PC-9 (cell line): ENCODE results near the gene HES5. TPM values are rescaled to one million over a fixed set of nuclear protein-coding genes. Genes with fewer than 3 reads are reported as not detected.

ENCODE experiments used
- BruUV-seq: library from RNA; stranded (reverse); fragments of 400-500 nt; replicated peaks from 2 replicates; lab custom pipeline; 2021; lab: Mats Ljungman, UMichigan
- CTCF ChIA-PET: fragments of 300-600 bp; sonication (Branson Sonifier 250); formaldehyde crosslinking; loops from one replicate; lab custom pipeline; 2022; ENCODE audit warnings: antibody characterized with exemption; lab: Charles Lee
- POLR2A ChIA-PET: fragments of 300-600 bp; sonication (Branson Sonifier 250); formaldehyde crosslinking; loops from one replicate; lab custom pipeline; 2022; ENCODE audit warnings: antibody characterized with exemption; ENCODE audit not compliant: unreplicated experiment; lab: Charles Lee
- DNase-seq, 2 experiments: peaks; one replicate each; pipeline versions ENCODE4 v3.0.0 to v3.0.0-alpha.2; 2015 to 2022; ENCODE audit warnings: mixed read lengths in 1 of 2
- H2AFZ ChIP-seq: fragments of 200-600 bp; sonication (generic); 2 replicates; pipeline ENCODE4 v1.8.1; 2017; ENCODE audit warnings: antibody characterized with exemption
- H3F3A ChIP-seq: fragments of 200-600 bp; sonication (generic); 2 replicates; pipeline ENCODE4 v1.8.1; 2017; ENCODE audit warnings: antibody characterized with exemption, mild to moderate bottlenecking, low read depth; ENCODE audit not compliant: insufficient read depth
- H3K27ac ChIP-seq: fragments of 200-600 bp; sonication (generic); 2 replicates; pipeline ENCODE4 v1.6.1; 2016; ENCODE audit warnings: mixed run types
- H3K27me3 ChIP-seq: fragments of 200-600 bp; sonication (generic); 2 replicates; pipeline ENCODE4 v1.6.1; 2016; ENCODE audit warnings: low read depth, mixed run types; ENCODE audit not compliant: insufficient read depth
- H3K36me3 ChIP-seq: fragments of 200-600 bp; sonication (generic); 2 replicates; pipeline ENCODE4 v1.6.1; 2016; ENCODE audit warnings: low read depth, mixed run types
- H3K4me1 ChIP-seq: fragments of 200-600 bp; sonication (generic); replicated peaks from 2 replicates; pipeline ENCODE4 v1.6.1; 2016; ENCODE audit warnings: mixed run types; ENCODE audit not compliant: insufficient read depth
- H3K4me2 ChIP-seq: fragments of 200-600 bp; sonication (generic); 2 replicates; pipeline ENCODE4 v1.6.1; 2017; ENCODE audit warnings: mixed run types
- H3K4me3 ChIP-seq: fragments of 200-600 bp; sonication (generic); 2 replicates; pipeline ENCODE4 v1.6.1; 2016; ENCODE audit warnings: mixed run types
- H3K79me2 ChIP-seq: fragments of 200-600 bp; sonication (generic); 2 replicates; pipeline ENCODE4 v1.6.1; 2017; ENCODE audit warnings: low read depth, mixed run types
- H3K9me2 ChIP-seq: fragments of 200-600 bp; sonication (generic); 2 replicates; pipeline ENCODE4 v1.8.1; 2017; ENCODE audit warnings: mild to moderate bottlenecking; ENCODE audit not compliant: insufficient read depth
- H3K9me3 ChIP-seq: fragments of 200-600 bp; sonication (generic); 2 replicates; pipeline ENCODE4 v1.8.1; 2016; ENCODE audit warnings: low read depth; ENCODE audit not compliant: insufficient read depth
- H4K20me1 ChIP-seq: fragments of 200-600 bp; sonication (generic); 2 replicates; pipeline ENCODE4 v1.8.1; 2017; ENCODE audit not compliant: insufficient read depth
- CTCF ChIP-seq: fragments of 200-600 bp; sonication (generic); conservative IDR thresholded peaks from 2 replicates; pipeline ENCODE4 v1.6.1; 2017; ENCODE audit warnings: mixed run types, antibody characterized with exemption, mild to moderate bottlenecking, moderate library complexity
- EZH2 ChIP-seq: fragments of 200-600 bp; sonication (generic); IDR thresholded peaks from 2 replicates; pipeline ENCODE4 v1.8.0; 2017; ENCODE audit warnings: antibody characterized with exemption, low read depth
- intact Hi-C: fragments of 100-400 bp; cut with micrococcal nuclease; formaldehyde crosslinking; loops from one replicate; pipeline ENCODE4 v1.10.0; 2022; ENCODE audit not compliant: unreplicated experiment
- total RNA-seq: library from RNA; stranded (reverse); gene quantifications from 2 replicates; pipeline ENCODE4 v1.2.3, GENCODE V29; 2021

HES5 gene
- total RNA-seq, 1 experiment from 2014 or later = not detected

GRCh38 chr1:2509589-2509988, 20.5 kb downstream of the HES5 start:
- Histone ChIP-seq H3F3A (no peaks in the 10 kb centered on the region), H3K27ac (no peak overlapping the region), H3K36me3 (no peaks in the 10 kb centered on the region), H3K4me1 (no peaks in the 10 kb centered on the region), H2AFZ (no peak overlapping the region), H3K27me3 (no peaks in the 10 kb centered on the region), H3K9me3 (no peaks in the 10 kb centered on the region), H3K9me2 (no peaks in the 10 kb centered on the region), H3K4me2 (no peak overlapping the region), H3K79me2 (no peaks in the 10 kb centered on the region), H4K20me1 (peaks cover 5% of the 10 kb centered on the region; the same call in 1 of the 2 replicates), H3K4me3 (no peak overlapping the region)
- BruUV-seq = no TSS peak
- ChIA-PET CTCF (interaction anchor here (1.0 kb wide), 1 partner anchor 38 kb away, joined by 3 read pairs; no protein-coding TSS in a partner anchor), POLR2A (no interaction called here)
- intact Hi-C loops = no loop called here
- no peak for DNase-seq
- TF ChIP-seq EZH2 (no peak), CTCF (no peak)

- TF ChIP-seq EZH2 (no peak), CTCF (no peak)
- H3K36me3 ChIP-seq = no peaks in the 10 kb centered on the region
- no peak overlapping the region for H2AFZ ChIP-seq
- H4K20me1 ChIP-seq = peaks cover 5% of the 10 kb centered on the region; the same call in 1 of the 2 replicates
- intact Hi-C loops = no loop called here
- H3K27me3 ChIP-seq = no peaks in the 10 kb centered on the region
- no peak overlapping the region for H3K4me2 ChIP-seq
- POLR2A ChIA-PET = no interaction called here
- H3K79me2 ChIP-seq = no peaks in the 10 kb centered on the region
- H3K4me1 ChIP-seq = no peaks in the 10 kb centered on the region
- no peaks in the 10 kb centered on the region for H3K9me3 ChIP-seq
- no peak overlapping the region for H3K27ac ChIP-seq
- H3F3A ChIP-seq = no peaks in the 10 kb centered on the region
- no peaks in the 10 kb centered on the region for H3K9me2 ChIP-seq
- no TSS peak for BruUV-seq
- DNase-seq = no peak
- no peak overlapping the region for H3K4me3 ChIP-seq
- CTCF ChIA-PET = interaction anchor here (1.0 kb wide), 1 partner anchor 39 kb away, joined by 3 read pairs; no protein-coding TSS in a partner anchor
Measured at GRCh38 chr1:2508751-2509150, 21.3 kb downstream of the HES5 start.

- H3K27me3 ChIP-seq = no peaks in the 10 kb centered on the region
- no peaks in the 10 kb centered on the region for H3K9me2 ChIP-seq
- no peaks in the 10 kb centered on the region for H3K9me3 ChIP-seq
- H3K4me1 ChIP-seq = no peaks in the 10 kb centered on the region
- BruUV-seq = no TSS peak
- intact Hi-C loops = no loop called here
- no peaks in the 10 kb centered on the region for H3K79me2 ChIP-seq
- no peaks in the 10 kb centered on the region for H3K36me3 ChIP-seq
- H2AFZ ChIP-seq = no peak overlapping the region
- no peak overlapping the region for H3K4me3 ChIP-seq
- H3K4me2 ChIP-seq = no peak overlapping the region
- ChIA-PET POLR2A (no interaction called here), CTCF (no interaction called here)
- DNase-seq = no peak
- peaks cover 5% of the 10 kb centered on the region; the same call in 1 of the 2 replicates for H4K20me1 ChIP-seq
- TF ChIP-seq CTCF = no peak
- TF ChIP-seq EZH2 = no peak
- no peak overlapping the region for H3K27ac ChIP-seq
- no peaks in the 10 kb centered on the region for H3F3A ChIP-seq
Measured at GRCh38 chr1:2508180-2508579, 21.9 kb downstream of the HES5 start.
